ENCODE results near the gene EFNB2. TPM values are rescaled to one million over a fixed set of nuclear protein-coding genes. Genes with fewer than 3 reads are reported as not detected.

Gene EFNB2
- total and polyA plus RNA-seq, 2 of the 13 experiments (the other 11 are each of a cell fraction or from before 2014, with no cell fraction given): 0.11 to 0.20 TPM

DNA sequence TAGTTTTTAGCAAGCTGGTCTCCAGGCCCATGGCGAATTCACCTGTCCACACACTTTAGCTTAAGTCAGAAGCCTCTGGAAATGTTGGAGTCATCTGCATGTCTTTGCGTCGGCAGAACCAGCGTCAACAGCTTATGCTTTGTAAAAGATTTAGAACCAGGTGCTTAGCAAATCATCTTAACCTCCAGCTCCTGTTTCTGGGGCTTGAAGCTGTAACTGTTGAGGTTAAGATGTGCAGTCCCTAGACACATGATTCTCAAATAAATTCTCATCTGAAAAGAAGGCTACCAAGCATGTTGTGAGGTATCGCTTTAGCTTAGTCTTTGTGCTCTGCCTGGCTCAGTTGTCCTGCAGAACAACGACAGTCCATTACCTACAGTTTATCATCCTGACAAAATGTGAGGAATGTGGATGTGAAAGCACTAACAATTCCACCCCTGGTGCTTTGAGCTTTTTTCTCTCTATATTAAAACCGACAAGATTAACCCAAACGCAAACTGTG, 4.4 kb downstream of the EFNB2 start:
- H3K27me3 ChIP-seq (ENCODE audit: control insufficient read depth in 1 of 2, insufficient read depth in 2 of 2, low read length in 2 of 2): peaks cover 2 to 13% of the 10 kb centered on the region in 2 experiments; a peak in 2 of 5 replicates
- DNase-seq (ENCODE audit: low spot score): no peak
- H4K20me1 ChIP-seq (ENCODE audit: insufficient read depth, low read length): no peaks in the 10 kb centered on the region
- H3K9me3 ChIP-seq (ENCODE audit: low read length): no peaks in the 10 kb centered on the region
- H3K9ac ChIP-seq (ENCODE audit: insufficient read depth, low read depth, low read length): no peak overlapping the region
- no peak overlapping the region for H2AFZ ChIP-seq (ENCODE audit: low read length)
- FAIRE-seq: no peak
- POLR2A ChIA-PET: no interaction called here
- no peak for ATAC-seq
- intact Hi-C loops (cut with micrococcal nuclease; ENCODE audit: unreplicated experiment) (loop anchor here (10.0 kb wide), 3 partner anchors 384 to 1956 kb away; no protein-coding TSS in a partner anchor), in situ Hi-C loops (cut with HindIII; ENCODE audit: extremely low pct_ligation_motif_present, low pct_unique_long_range_greater_than_20kb) (loop anchor here (10.0 to 25.0 kb wide), 3 partner anchors 584 to 1969 kb away; no protein-coding TSS in a partner anchor)
- no peaks in the 10 kb centered on the region for H3K79me2 ChIP-seq (ENCODE audit: insufficient read depth, low read length)
- BruUV-seq (replicated peaks): no TSS peak
- peaks cover 11% of the 10 kb centered on the region for H3K4me1 ChIP-seq (ENCODE audit: insufficient read depth, low read length)
- CTCF ChIA-PET (ENCODE audit: low intra/inter-chr PET ratio, low total read pairs): no interaction called here
- no peak overlapping the region for H3K4me2 ChIP-seq (ENCODE audit: low read depth, low read length)
- H3K4me3 ChIP-seq (replicated peaks in 1 of 3; ENCODE audit: insufficient read depth in 1 of 3, low read depth in 2 of 3, low read length in 3 of 3): no peak overlapping the region
- no peak for TF ChIP-seq CBX5 (CRISPR knock-in tag; IDR thresholded peaks at IDR 0.05; ENCODE audit: borderline replicate concordance)
- TF ChIP-seq ZNF382 (CRISPR knock-in tag; IDR thresholded peaks at IDR 0.05; ENCODE audit: borderline replicate concordance): no peak
- TF ChIP-seq, protein P1, sequence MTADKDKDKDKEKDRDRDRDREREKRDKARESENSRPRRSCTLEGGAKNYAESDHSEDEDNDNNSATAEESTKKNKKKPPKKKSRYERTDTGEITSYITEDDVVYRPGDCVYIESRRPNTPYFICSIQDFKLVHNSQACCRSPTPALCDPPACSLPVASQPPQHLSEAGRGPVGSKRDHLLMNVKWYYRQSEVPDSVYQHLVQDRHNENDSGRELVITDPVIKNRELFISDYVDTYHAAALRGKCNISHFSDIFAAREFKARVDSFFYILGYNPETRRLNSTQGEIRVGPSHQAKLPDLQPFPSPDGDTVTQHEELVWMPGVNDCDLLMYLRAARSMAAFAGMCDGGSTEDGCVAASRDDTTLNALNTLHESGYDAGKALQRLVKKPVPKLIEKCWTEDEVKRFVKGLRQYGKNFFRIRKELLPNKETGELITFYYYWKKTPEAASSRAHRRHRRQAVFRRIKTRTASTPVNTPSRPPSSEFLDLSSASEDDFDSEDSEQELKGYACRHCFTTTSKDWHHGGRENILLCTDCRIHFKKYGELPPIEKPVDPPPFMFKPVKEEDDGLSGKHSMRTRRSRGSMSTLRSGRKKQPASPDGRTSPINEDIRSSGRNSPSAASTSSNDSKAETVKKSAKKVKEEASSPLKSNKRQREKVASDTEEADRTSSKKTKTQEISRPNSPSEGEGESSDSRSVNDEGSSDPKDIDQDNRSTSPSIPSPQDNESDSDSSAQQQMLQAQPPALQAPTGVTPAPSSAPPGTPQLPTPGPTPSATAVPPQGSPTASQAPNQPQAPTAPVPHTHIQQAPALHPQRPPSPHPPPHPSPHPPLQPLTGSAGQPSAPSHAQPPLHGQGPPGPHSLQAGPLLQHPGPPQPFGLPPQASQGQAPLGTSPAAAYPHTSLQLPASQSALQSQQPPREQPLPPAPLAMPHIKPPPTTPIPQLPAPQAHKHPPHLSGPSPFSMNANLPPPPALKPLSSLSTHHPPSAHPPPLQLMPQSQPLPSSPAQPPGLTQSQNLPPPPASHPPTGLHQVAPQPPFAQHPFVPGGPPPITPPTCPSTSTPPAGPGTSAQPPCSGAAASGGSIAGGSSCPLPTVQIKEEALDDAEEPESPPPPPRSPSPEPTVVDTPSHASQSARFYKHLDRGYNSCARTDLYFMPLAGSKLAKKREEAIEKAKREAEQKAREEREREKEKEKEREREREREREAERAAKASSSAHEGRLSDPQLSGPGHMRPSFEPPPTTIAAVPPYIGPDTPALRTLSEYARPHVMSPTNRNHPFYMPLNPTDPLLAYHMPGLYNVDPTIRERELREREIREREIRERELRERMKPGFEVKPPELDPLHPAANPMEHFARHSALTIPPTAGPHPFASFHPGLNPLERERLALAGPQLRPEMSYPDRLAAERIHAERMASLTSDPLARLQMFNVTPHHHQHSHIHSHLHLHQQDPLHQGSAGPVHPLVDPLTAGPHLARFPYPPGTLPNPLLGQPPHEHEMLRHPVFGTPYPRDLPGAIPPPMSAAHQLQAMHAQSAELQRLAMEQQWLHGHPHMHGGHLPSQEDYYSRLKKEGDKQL (CRISPR knock-in tag; IDR thresholded peaks at IDR 0.05; ENCODE audit: low read depth): no peak
- TF ChIP-seq TIGD3 (CRISPR knock-in tag; IDR thresholded peaks at IDR 0.05; ENCODE audit: borderline replicate concordance): no peak
- no peak for TF ChIP-seq ZNF564 (CRISPR knock-in tag; IDR thresholded peaks at IDR 0.05)
- no peak for TF ChIP-seq ZNF75D (CRISPR knock-in tag; IDR thresholded peaks at IDR 0.05; ENCODE audit: borderline replicate concordance)
- TF ChIP-seq ZNF766 (CRISPR knock-in tag; IDR thresholded peaks at IDR 0.05; ENCODE audit: borderline replicate concordance): no peak
- TF ChIP-seq ZFX (CRISPR knock-in tag; IDR thresholded peaks at IDR 0.05; ENCODE audit: low read depth): no peak
- no peak for TF ChIP-seq ZNF24 (IDR thresholded peaks at IDR 0.05)
- no peak for TF ChIP-seq EHMT2 (IDR thresholded peaks at IDR 0.05; ENCODE audit: borderline replicate concordance, low read depth, low read length)
- no peak for TF ChIP-seq DDIT3 (CRISPR knock-in tag; IDR thresholded peaks at IDR 0.05)
- no peak for TF ChIP-seq ZC3H13 (CRISPR knock-in tag; IDR thresholded peaks at IDR 0.05)
- TF ChIP-seq RBM22 (optimal IDR thresholded peaks at IDR 0.05; ENCODE audit: low read length): no peak
- 44% methylated on average over 8 of the region's 8 CpGs for WGBS (ENCODE audit: low lambda C conversion rate)
- no peak overlapping the region for H3K27ac ChIP-seq (ENCODE audit: extremely low read length, insufficient read depth, low read length)
- no peaks in the 10 kb centered on the region for H3K36me3 ChIP-seq (replicated peaks in 1 of 2; ENCODE audit: control insufficient read depth in 1 of 2, insufficient read depth in 2 of 2, low read length in 2 of 2)
